Endothelial cell of umbilical vein (primary cell): ENCODE measurements around the gene HECW1. TPM values are rescaled to one million over a fixed set of nuclear protein-coding genes. Genes with fewer than 3 reads are reported as not detected.

Experiments used
- BruUV-seq: library from RNA; stranded (reverse); fragments of 400-500 nt; replicated peaks from 2 replicates; lab custom pipeline; 2021; lab: Mats Ljungman, UMichigan
- CTCF ChIA-PET: fragments of 300-600, 350-600 bp; sonication (Branson Sonifier 250); formaldehyde crosslinking; loops from one replicate; lab custom pipeline; 2021; ENCODE audit warnings: antibody characterized with exemption, inconsistent platforms; lab: Charles Lee
- POLR2A ChIA-PET: fragments of 300-600, 350-600 bp; sonication (Branson Sonifier 250); formaldehyde crosslinking; loops from one replicate; lab custom pipeline; 2021; ENCODE audit warnings: antibody characterized with exemption, inconsistent platforms; lab: Charles Lee
- DNase-seq: peaks from one replicate; pipeline ENCODE4 v3.0.0-alpha.2; 2011; ENCODE audit warnings: low read depth, low spot score
- FAIRE-seq: peaks from 2 replicates; lab custom pipeline; 2011; peaks lifted over from hg19 to GRCh38; lab: Jason Lieb, UNC
- H2AFZ ChIP-seq: 2 replicates; pipeline ENCODE4 v1.6.0; 2012; ENCODE audit warnings: low read depth, low read length, control low read depth, inconsistent platforms
- H3K27ac ChIP-seq: 2 replicates; pipeline ENCODE4 v1.5.1; 2011; ENCODE audit warnings: low read depth, mild to moderate bottlenecking, control low read depth, low read length, moderate library complexity; ENCODE audit not compliant: insufficient read depth
- H3K27me3 ChIP-seq, 2 experiments: 2 replicates each; pipeline versions ENCODE4 v1.6.0 to v1.6.1; 2011; ENCODE audit warnings: low read length in 2 of 2, mixed read lengths in 1 of 2; ENCODE audit not compliant: control insufficient read depth in 2 of 2, insufficient read depth in 2 of 2
- H3K36me3 ChIP-seq, 2 experiments: 2 replicates in 1 of 2; 3 replicates in 1 of 2; pipeline ENCODE4 v1.5.1; 2011; ENCODE audit warnings: low read length in 2 of 2, mild to moderate bottlenecking in 1 of 2, moderate library complexity in 1 of 2; ENCODE audit not compliant: control insufficient read depth in 2 of 2, insufficient read depth in 2 of 2; ENCODE audit errors: extremely low read depth in 1 of 2
- H3K4me1 ChIP-seq: 3 replicates; pipeline ENCODE4 v1.5.1; 2011; ENCODE audit warnings: mild to moderate bottlenecking, low read length; ENCODE audit not compliant: control insufficient read depth, insufficient read depth; ENCODE audit errors: extremely low read depth
- H3K4me2 ChIP-seq: 2 replicates; pipeline ENCODE4 v1.6.1; 2011; ENCODE audit warnings: low read length, control low read depth, mixed read lengths; ENCODE audit not compliant: insufficient read depth
- H3K4me3 ChIP-seq, 3 experiments: fragments of 200-600 bp in 1 of 3; sonication (generic), shearing (Covaris generic) in 1 of 3; replicated peaks in 1 of 3; 2 replicates each; pipeline ENCODE4 v1.5.1; 2011 to 2016; ENCODE audit warnings: control low read depth in 3 of 3, low read length in 3 of 3, mild to moderate bottlenecking in 2 of 3, inconsistent platforms in 1 of 3, low read depth in 1 of 3, moderate library complexity in 1 of 3; ENCODE audit not compliant: insufficient read depth in 1 of 3
- H3K79me2 ChIP-seq: 2 replicates; pipeline ENCODE4 v1.6.0; 2012; ENCODE audit warnings: low read length, inconsistent platforms; ENCODE audit not compliant: control insufficient read depth, insufficient read depth
- H3K9ac ChIP-seq: replicated peaks from 2 replicates; pipeline ENCODE3; 2011; ENCODE audit warnings: low read length, control low read depth; ENCODE audit not compliant: insufficient read depth; ENCODE audit errors: extremely low read depth
- H3K9me1 ChIP-seq: replicated peaks from 3 replicates; pipeline ENCODE4 v1.6.0; 2011; ENCODE audit warnings: mild to moderate bottlenecking, low read length; ENCODE audit not compliant: control insufficient read depth, insufficient read depth; ENCODE audit errors: extremely low read depth
- H3K9me3 ChIP-seq: replicated peaks from 2 replicates; pipeline ENCODE4 v1.5.1; 2012; ENCODE audit warnings: low read length, inconsistent platforms; ENCODE audit not compliant: control insufficient read depth, insufficient read depth
- H4K20me1 ChIP-seq: replicated peaks from 2 replicates; pipeline ENCODE3; 2011; ENCODE audit warnings: mild to moderate bottlenecking, low read length; ENCODE audit not compliant: control insufficient read depth, insufficient read depth; ENCODE audit errors: extremely low read depth
- CTCF ChIP-seq, 2 donors: IDR thresholded peaks; 1 replicate in 1 of 2; 2 replicates in 1 of 2; pipeline ENCODE4 v1.5.1; 2011; ENCODE audit warnings: low read length in 2 of 2, mild to moderate bottlenecking in 2 of 2, moderate library complexity in 2 of 2, control low read depth in 1 of 2, inconsistent platforms in 1 of 2, low read depth in 1 of 2; ENCODE audit not compliant: insufficient read depth in 1 of 2; ENCODE audit errors: extremely low read depth in 1 of 2
- EZH2 ChIP-seq: IDR thresholded peaks from 2 replicates; pipeline ENCODE4 v1.6.1; 2012; ENCODE audit warnings: borderline replicate concordance, low read depth, mild to moderate bottlenecking, moderate library complexity, low read length, inconsistent platforms; ENCODE audit not compliant: severe bottlenecking
- FOS ChIP-seq: IDR thresholded peaks from 2 replicates; pipeline ENCODE4 v1.6.1; 2011; ENCODE audit warnings: mild to moderate bottlenecking, low read length, moderate library complexity, borderline replicate concordance; ENCODE audit not compliant: insufficient read depth
- GATA2 ChIP-seq: IDR thresholded peaks from 2 replicates; pipeline ENCODE4 v1.7.0; 2011; ENCODE audit warnings: low read depth, mild to moderate bottlenecking, moderate library complexity, mixed read lengths, low read length; ENCODE audit not compliant: insufficient read length, insufficient read depth
- JUN ChIP-seq: IDR thresholded peaks from 2 replicates; pipeline ENCODE4 v1.6.1; 2011; ENCODE audit warnings: borderline replicate concordance, low read depth; ENCODE audit not compliant: insufficient read length, insufficient read depth
- MAX ChIP-seq: IDR thresholded peaks from 2 replicates; pipeline ENCODE4 v1.6.1; 2011; ENCODE audit not compliant: insufficient read depth, insufficient read length
- MYC ChIP-seq: IDR thresholded peaks from one replicate; pipeline ENCODE4 v1.6.1; 2011; ENCODE audit warnings: mild to moderate bottlenecking, low read depth, low read length
- POLR2A ChIP-seq: IDR thresholded peaks from 2 replicates; pipeline ENCODE4 v1.6.1; 2012; ENCODE audit warnings: low read depth, mild to moderate bottlenecking, control low read depth, low read length
- POLR2AphosphoS5 ChIP-seq: IDR thresholded peaks from 2 replicates; pipeline ENCODE4 v1.6.1; 2012; ENCODE audit warnings: low read depth, mild to moderate bottlenecking, control low read depth, low read length, moderate library complexity; ENCODE audit not compliant: insufficient read depth
- dilution Hi-C: fragments of 300-500 bp; cut with MboI; formaldehyde crosslinking; loops from one replicate; pipeline ENCODE4 v1.15.0; 2019; ENCODE audit warnings: low sequenced_read_pairs; ENCODE audit not compliant: extremely low pct_ligation_motif_present
- intact Hi-C: fragments of 100-400 bp; cut with micrococcal nuclease; formaldehyde crosslinking; loops from one replicate; pipeline ENCODE4 v1.10.0; 2022
- polyA plus RNA-seq, 4 experiments: library from polyadenylated mRNA; depleted of rRNA in 3 of 4; stranded (reverse) in 3 of 4; unstranded in 1 of 4; fragments of >200 nt; gene quantifications; 2 replicates each; pipeline versions ENCODE4 v1.2.1 to v1.2.3, GENCODE V29; 2011 to 2012; ENCODE audit warnings: missing spikeins in 1 of 4
- total RNA-seq: library from RNA; stranded (reverse); gene quantifications from 2 replicates; pipeline ENCODE4 v1.2.3, GENCODE V29; 2021

Gene HECW1
- total and polyA plus RNA-seq, 2 donors (not counting 3 experiments of a cell fraction or from before 2014, with no cell fraction given): not detected

- dilution Hi-C loops (no loop called here), intact Hi-C loops (no loop called here)
- Histone ChIP-seq H4K20me1 (no peaks in the 10 kb centered on the region), H3K9ac (no peak overlapping the region), H3K9me1 (no peaks in the 10 kb centered on the region), H3K27ac (no peak overlapping the region), H3K79me2 (no peaks in the 10 kb centered on the region), H3K27me3 (no peaks in the 10 kb centered on the region), H3K36me3 (no peaks in the 10 kb centered on the region), H3K9me3 (no peaks in the 10 kb centered on the region), H3K4me2 (no peak overlapping the region), H2AFZ (no peak overlapping the region), H3K4me1 (no peaks in the 10 kb centered on the region), H3K4me3 (no peak overlapping the region)
- DNase-seq (no peak), FAIRE-seq (no peak)
- ChIA-PET CTCF (no interaction called here), POLR2A (no interaction called here)
- no peak for TF ChIP-seq MAX
- no peak for TF ChIP-seq FOS
- TF ChIP-seq POLR2AphosphoS5: no peak
- TF ChIP-seq MYC: no peak
- no peak for TF ChIP-seq CTCF (IDR thresholded peaks at IDR 0.05; ENCODE audit: extremely low read depth in 1 of 2, insufficient read depth in 1 of 2, low read depth in 1 of 2, low read length in 2 of 2)
- no peak for TF ChIP-seq GATA2
- no peak for TF ChIP-seq EZH2
- TF ChIP-seq POLR2A: no peak
- no peak for TF ChIP-seq JUN
- BruUV-seq: no TSS peak
Measured at GRCh38 chr7:43143918-43144589, 31.6 kb downstream of the HECW1 start.
